ENCODE results near the gene HNF1B.

GRCh38 chr17:37661400-37662014, 83.4 kb downstream of the HNF1B start:
- TF ChIP-seq CTCF (IDR thresholded peaks at IDR 0.05; ENCODE audit: low read depth, low read length, poor library complexity, severe bottlenecking) (no peak), EZH2phosphoT487 (IDR thresholded peaks at IDR 0.05; ENCODE audit: borderline replicate concordance, low read length) (no peak)

Data from DOHH2 (cell line).